AG04449 (cell line): ENCODE measurements around the gene ZNRD2.

ENCODE experiments used
- CTCF ChIA-PET: fragments of 350-600 bp; formaldehyde crosslinking; extraction: SDS; loops from one replicate; lab custom pipeline; 2021; ENCODE audit warnings: antibody characterized with exemption; lab: Yijun Ruan, JAX
- POLR2A ChIA-PET: fragments of 400-600, 350-600 bp; formaldehyde crosslinking; extraction: SDS; loops from one replicate; lab custom pipeline; 2020; ENCODE audit warnings: antibody characterized with exemption, inconsistent platforms; lab: Yijun Ruan, JAX
- DNase-seq: peaks from one replicate; pipeline ENCODE4 v3.0.0-alpha.2; 2010; ENCODE audit warnings: low read depth, low spot score
- H3K4me3 ChIP-seq: 2 replicates; pipeline ENCODE4 v1.5.1; 2011; ENCODE audit warnings: low read depth, mild to moderate bottlenecking, control low read depth, low read length
- TF ChIP-seq, protein P1 (sequence below): IDR thresholded peaks from one replicate; pipeline ENCODE4 v1.5.1; 2011; ENCODE audit warnings: mild to moderate bottlenecking, moderate library complexity, low read length, control low read depth, inconsistent platforms; ENCODE audit not compliant: insufficient read depth; ENCODE audit errors: missing control alignments

The ZNRD2 gene

DNA sequence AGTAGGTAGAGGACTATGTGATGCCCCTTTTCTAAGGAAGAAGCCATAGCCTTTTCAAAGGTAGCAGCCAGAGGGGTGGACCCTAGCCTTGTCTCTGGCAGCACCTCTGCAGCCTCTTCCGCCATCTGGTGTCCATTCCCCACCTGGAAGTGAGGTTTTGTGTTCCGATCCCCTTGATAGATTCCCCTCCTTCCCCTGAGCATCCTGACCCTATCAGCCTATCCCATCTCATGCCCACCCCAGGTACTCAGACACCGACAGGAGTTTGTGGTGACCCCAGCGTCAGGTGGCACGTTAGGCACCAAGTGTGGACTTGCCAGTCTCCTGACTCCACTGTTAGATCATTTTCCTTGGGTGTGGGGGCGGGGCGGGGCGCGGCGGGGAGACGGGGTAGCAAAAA, 1.7 kb downstream of the ZNRD2 start:
- TF ChIP-seq, protein P1, sequence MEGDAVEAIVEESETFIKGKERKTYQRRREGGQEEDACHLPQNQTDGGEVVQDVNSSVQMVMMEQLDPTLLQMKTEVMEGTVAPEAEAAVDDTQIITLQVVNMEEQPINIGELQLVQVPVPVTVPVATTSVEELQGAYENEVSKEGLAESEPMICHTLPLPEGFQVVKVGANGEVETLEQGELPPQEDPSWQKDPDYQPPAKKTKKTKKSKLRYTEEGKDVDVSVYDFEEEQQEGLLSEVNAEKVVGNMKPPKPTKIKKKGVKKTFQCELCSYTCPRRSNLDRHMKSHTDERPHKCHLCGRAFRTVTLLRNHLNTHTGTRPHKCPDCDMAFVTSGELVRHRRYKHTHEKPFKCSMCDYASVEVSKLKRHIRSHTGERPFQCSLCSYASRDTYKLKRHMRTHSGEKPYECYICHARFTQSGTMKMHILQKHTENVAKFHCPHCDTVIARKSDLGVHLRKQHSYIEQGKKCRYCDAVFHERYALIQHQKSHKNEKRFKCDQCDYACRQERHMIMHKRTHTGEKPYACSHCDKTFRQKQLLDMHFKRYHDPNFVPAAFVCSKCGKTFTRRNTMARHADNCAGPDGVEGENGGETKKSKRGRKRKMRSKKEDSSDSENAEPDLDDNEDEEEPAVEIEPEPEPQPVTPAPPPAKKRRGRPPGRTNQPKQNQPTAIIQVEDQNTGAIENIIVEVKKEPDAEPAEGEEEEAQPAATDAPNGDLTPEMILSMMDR: peak; percentile 38
- ChIA-PET CTCF (interaction anchor here (0.8 to 16.3 kb wide), 12 partner anchors 9 to 247 kb away, joined by 3 to 207 read pairs (median 4); no protein-coding TSS in a partner anchor), POLR2A (interaction anchor here (1.1 to 4.6 kb wide), 4 partner anchors 12 to 70 kb away, joined by 4 to 28 read pairs (median 10); partner anchors contain the start of gene LTBP3)
- no peak for DNase-seq
- peak overlapping the region; percentile 89 for H3K4me3 ChIP-seq

DNA sequence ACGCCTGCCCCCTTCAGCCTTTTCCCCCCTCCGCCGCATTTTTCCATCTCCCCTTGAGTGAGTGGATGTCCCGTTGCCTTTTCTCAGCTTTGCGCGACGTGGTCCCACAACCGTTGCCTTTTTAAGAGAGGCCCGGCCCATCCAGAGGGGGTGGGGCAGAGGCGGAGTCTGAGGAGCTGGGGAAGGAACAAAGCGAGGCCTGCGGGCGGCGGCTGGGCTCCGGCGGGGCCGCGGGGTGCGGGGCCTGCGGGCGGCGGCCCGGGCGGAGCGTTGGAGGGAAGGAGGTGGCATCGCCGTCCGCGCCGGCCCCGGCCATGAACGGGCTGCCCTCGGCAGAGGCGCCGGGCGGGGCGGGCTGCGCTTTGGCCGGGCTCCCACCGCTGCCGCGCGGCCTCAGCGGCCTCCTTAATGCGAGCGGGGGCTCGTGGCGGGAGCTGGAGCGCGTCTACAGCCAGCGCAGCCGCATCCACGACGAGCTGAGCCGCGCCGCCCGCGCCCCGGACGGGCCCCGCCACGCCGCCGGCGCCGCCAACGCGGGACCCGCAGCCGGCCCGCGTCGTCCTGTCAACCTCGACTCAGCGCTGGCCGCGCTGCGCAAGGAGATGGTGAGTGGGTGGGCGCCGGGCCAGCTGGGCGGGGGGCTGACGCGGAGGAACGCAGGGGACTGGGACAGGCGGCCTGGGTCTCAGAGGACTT, 2.2 kb downstream of the ZNRD2 start, which contains the start of gene FAM89B:
Gene FAM89B (plus strand): TSS at position 183 of the 696 bp plus-strand sequence. CDS start 132 bp downstream, at position 315.
- ChIA-PET POLR2A (interaction anchor here (1.0 to 4.6 kb wide), 5 partner anchors 13 to 71 kb away, joined by 3 to 28 read pairs (median 7); partner anchors contain the start of gene LTBP3), CTCF (interaction anchor here (0.6 to 16.3 kb wide), 23 partner anchors 9 to 245 kb away, joined by 3 to 207 read pairs (median 4); partner anchors contain the start of genes PCNX3 and SIPA1)
- no peak for DNase-seq
- peak within 1 kb of the TSS; percentile 89 for H3K4me3 ChIP-seq
- TF ChIP-seq, protein P1: no peak

DNA sequence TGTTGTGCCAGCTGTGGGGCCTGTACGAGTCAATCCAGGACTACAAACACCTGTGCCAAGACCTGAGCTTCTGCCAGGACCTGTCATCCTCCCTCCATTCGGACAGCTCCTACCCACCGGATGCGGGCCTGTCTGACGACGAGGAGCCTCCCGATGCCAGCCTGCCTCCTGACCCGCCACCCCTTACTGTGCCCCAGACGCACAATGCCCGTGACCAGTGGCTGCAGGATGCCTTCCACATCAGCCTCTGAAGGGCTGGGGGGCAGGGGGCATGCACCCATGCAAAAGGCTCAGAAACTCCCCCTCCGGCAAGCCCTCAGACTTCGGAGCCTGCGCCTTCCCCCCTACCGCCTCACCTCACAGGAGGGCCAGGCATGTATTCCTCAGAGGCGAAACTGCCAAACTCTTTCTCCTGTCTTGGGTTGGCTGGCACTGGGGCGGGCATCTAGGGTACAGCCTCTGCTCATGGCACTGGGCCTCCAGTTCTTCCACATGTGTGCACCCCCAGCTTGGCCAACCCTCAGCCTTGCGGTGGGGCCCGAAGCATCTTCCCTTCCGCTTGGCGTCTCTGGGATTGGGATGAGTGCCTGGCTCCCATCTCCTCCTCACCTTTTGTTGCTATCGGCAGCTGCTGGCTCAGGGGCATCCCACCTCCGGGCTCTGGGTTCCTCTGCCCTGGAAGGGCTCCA, 3.3 kb downstream of the ZNRD2 start:
- ChIA-PET CTCF (interaction anchor here (0.7 to 16.3 kb wide), 18 partner anchors 9 to 244 kb away, joined by 3 to 207 read pairs (median 4); partner anchors contain the start of genes PCNX3 and SIPA1), POLR2A (interaction anchor here (1.0 to 4.6 kb wide), 4 partner anchors 14 to 48 kb away, joined by 3 to 28 read pairs (median 8); partner anchors contain the start of genes LTBP3 and SCYL1)
- no peak for DNase-seq
- peak overlapping the region; percentile 89 for H3K4me3 ChIP-seq
- TF ChIP-seq, protein P1: no peak

DNA sequence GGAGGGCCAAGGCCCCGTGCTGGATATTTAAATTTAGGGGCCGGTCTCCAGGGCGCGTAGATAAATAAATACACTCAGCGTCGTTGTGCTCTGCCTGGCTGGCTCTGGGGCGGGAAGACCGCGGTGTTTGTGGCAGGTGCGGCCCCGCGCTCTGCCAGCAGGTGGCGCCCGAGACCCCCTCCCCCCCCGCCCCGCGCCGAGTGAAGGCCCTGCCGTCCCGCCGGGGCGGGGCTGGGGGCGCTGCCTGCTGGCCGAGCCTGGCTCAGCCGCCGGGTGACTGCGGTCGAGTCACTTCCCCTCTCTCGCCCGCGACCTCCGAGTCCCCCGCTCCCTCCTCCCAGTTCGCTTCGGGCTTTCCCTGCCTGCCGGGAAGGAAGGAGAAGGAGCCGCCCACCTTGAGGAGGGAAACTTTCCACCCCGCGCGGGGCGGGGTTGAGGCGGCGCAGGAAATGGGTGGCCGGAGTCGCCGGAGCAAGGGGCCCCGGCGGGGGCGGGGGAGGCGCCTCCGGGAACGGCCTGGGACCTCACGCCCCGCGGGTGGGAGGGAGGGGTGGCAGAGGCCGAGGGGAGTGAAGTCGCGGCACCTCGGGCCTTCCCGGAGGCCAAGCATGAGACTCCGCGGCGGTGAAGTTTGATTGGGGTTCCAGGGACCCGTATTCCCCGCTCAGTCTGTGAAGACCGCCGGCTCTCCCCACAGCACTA, 4.0 kb downstream of the ZNRD2 start:
- peak; percentile 54 for DNase-seq
- POLR2A ChIA-PET: interaction anchor here (1.1 to 4.6 kb wide), 2 partner anchors 34 to 49 kb away, joined by 3 to 28 read pairs; partner anchors contain the start of gene SCYL1
- CTCF ChIA-PET: interaction anchor here (1.0 to 16.3 kb wide), 10 partner anchors 12 to 43 kb away, joined by 3 to 207 read pairs (median 22); no protein-coding TSS in a partner anchor
- peak overlapping the region; percentile 89 for H3K4me3 ChIP-seq
- TF ChIP-seq, protein P1: peak; percentile 54

DNA sequence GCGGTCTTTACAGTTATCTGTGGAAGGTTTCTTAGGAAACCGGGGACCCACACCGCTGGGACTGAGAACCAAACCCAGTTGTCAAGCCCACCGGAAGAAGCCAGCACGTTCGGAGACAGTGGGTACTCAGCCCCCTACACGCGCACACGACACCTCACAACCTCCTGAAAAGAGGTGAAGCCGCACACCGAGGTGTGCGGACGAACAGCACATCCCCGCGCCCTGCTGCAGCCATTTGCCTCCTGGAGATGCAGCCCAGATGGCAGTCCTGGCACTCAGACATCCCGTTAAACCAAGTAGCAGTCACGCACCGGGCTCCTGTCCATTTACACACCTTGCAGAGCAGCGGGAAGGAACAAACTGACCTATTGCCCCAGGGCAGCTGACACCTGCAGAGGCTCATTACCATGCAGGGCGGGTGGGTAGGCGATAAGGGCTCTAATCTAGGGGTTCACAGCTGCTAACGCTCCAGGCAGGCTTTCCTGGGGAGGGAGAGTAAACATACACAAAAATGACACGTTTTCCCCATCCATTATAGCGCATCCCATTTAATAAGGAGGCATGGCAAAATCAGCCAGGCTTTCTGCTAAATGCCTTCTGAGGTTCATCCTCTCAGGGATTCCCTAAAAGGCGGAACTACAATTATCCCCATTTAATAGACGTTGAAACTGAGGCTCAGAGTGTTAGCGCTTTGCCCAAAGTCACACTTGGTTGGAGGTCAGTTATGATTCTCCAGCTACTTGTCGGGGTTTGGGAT, 4.7 kb downstream of the ZNRD2 start:
- H3K4me3 ChIP-seq: peak overlapping the region; percentile 68
- ChIA-PET CTCF (interaction anchor here (1.0 to 5.3 kb wide), 6 partner anchors 11 to 34 kb away, joined by 3 to 60 read pairs (median 22); partner anchors contain the start of gene KCNK7), POLR2A (interaction anchor here (1.1 kb wide), 1 partner anchor 78 kb away, joined by 4 read pairs; no protein-coding TSS in a partner anchor)
- no peak for DNase-seq
- TF ChIP-seq, protein P1: no peak
